Lower leg skin (tissue), 3 donors: ENCODE measurements around the gene DBH.

ENCODE experiments used
- POLR2A ChIP-seq, 2 donors: fragments of 450-650 bp; IDR thresholded peaks; one replicate each; pipeline ENCODE4 v1.6.1; 2016 to 2017; ENCODE audit warnings: antibody characterized with exemption in 2 of 2, mild to moderate bottlenecking in 1 of 2, moderate library complexity in 1 of 2
- TF ChIP-seq, protein P1 (sequence below), 3 donors: fragments of 450-650 bp; IDR thresholded peaks; one replicate each; pipeline ENCODE4 v1.5.1; 2016; ENCODE audit warnings: antibody characterized with exemption in 3 of 3, mild to moderate bottlenecking in 3 of 3, moderate library complexity in 2 of 3

DNA sequence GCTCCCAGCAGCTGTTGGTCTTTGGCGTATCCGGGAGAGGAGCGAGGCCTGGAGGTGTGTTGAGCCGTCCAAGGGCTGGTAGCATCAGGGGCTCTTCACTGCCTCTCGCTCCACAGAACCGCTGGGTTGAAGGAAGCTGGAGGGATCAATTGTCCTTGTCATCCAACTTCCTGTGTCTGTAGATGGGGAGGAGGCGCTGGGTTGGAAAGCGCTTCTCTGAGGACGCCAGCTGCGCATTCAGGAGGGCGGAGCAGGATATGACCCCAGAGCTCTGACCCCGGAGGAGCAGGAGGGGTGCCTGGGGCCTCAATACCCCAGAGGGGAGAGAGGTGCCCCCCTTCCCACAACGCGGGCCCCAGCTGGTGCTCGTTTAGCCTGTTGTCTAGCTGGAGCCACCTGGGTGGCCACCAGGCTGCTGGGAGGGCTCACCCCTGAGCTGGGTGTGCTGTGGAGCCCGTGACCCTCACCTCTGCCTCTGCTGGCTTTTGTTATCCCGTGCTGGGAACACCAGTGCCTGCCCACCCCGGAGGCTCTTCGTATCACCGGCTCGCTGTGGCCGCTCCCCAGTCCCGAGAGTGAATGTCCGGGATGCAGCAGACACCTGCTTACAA is 2.0 kb upstream of the DBH start:
- TF ChIP-seq POLR2A (IDR thresholded peaks at IDR 0.05), result no peak
- TF ChIP-seq, protein P1, sequence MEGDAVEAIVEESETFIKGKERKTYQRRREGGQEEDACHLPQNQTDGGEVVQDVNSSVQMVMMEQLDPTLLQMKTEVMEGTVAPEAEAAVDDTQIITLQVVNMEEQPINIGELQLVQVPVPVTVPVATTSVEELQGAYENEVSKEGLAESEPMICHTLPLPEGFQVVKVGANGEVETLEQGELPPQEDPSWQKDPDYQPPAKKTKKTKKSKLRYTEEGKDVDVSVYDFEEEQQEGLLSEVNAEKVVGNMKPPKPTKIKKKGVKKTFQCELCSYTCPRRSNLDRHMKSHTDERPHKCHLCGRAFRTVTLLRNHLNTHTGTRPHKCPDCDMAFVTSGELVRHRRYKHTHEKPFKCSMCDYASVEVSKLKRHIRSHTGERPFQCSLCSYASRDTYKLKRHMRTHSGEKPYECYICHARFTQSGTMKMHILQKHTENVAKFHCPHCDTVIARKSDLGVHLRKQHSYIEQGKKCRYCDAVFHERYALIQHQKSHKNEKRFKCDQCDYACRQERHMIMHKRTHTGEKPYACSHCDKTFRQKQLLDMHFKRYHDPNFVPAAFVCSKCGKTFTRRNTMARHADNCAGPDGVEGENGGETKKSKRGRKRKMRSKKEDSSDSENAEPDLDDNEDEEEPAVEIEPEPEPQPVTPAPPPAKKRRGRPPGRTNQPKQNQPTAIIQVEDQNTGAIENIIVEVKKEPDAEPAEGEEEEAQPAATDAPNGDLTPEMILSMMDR (IDR thresholded peaks at IDR 0.05), result no peak
